NCI-H1436 (cell line): Measurements from ENCODE around the gene PRDM1.

Experiments used
- DNase-seq: peaks from one replicate; lab custom pipeline; 2025; lab: John Stamatoyannopoulos, UW

Gene PRDM1

GRCh38 chr6:106116125-106116832 lies 30.1 kb downstream of the PRDM1 start:
- no peak for DNase-seq

- DNase-seq: no peak
Measured at GRCh38 chr6:106117579-106117978, 31.4 kb downstream of the PRDM1 start.

- DNase-seq: no peak
Measured at GRCh38 chr6:106118835-106119431, 32.8 kb downstream of the PRDM1 start.

- DNase-seq: no peak
Measured at GRCh38 chr6:106119546-106119945, 33.4 kb downstream of the PRDM1 start.

GRCh38 chr6:106120006-106120405 lies 33.9 kb downstream of the PRDM1 start:
- no peak for DNase-seq

- DNase-seq: no peak
Measured at GRCh38 chr6:106120406-106120805, 34.3 kb downstream of the PRDM1 start.

- DNase-seq: no peak
Measured at GRCh38 chr6:106122306-106122918, 36.3 kb downstream of the PRDM1 start.

GRCh38 chr6:106122938-106123656 lies 37.0 kb downstream of the PRDM1 start:
- no peak for DNase-seq

- DNase-seq: no peak
Measured at GRCh38 chr6:106124015-106124414, 37.9 kb downstream of the PRDM1 start.

- no peak for DNase-seq
Measured at GRCh38 chr6:106124437-106125430, 38.6 kb downstream of the PRDM1 start.

- DNase-seq: no peak
Measured at GRCh38 chr6:106125925-106126435, 39.8 kb downstream of the PRDM1 start.

- DNase-seq: no peak
Measured at GRCh38 chr6:106126482-106126881, 40.3 kb downstream of the PRDM1 start.

- DNase-seq: no peak
Measured at GRCh38 chr6:106128981-106129781, 43.0 kb downstream of the PRDM1 start.

- no peak for DNase-seq
Measured at GRCh38 chr6:106132153-106132698, 46.1 kb downstream of the PRDM1 start.

GRCh38 chr6:106133040-106133439 lies 46.9 kb downstream of the PRDM1 start:
- no peak for DNase-seq

- no peak for DNase-seq
Measured at GRCh38 chr6:106134087-106134770, 48.1 kb downstream of the PRDM1 start.

GRCh38 chr6:106134906-106135634 lies 48.9 kb downstream of the PRDM1 start:
- no peak for DNase-seq

- no peak for DNase-seq
Measured at GRCh38 chr6:106135911-106136571, 49.9 kb downstream of the PRDM1 start.
